ENCODE results near the gene GRID1.

Gene GRID1

GRCh38 chr10:86282664-86283465 lies 83.7 kb downstream of the GRID1 start:
- Histone ChIP-seq H3K9ac (ENCODE audit: insufficient read length, low read depth) (no peak overlapping the region), H3K27me3 (ENCODE audit: insufficient read depth, insufficient read length) (no peaks in the 10 kb centered on the region), H3K4me1 (ENCODE audit: insufficient read depth, insufficient read length) (no peaks in the 10 kb centered on the region), H3K36me3 (ENCODE audit: insufficient read depth, insufficient read length, low read length) (no peaks in the 10 kb centered on the region), H3K9me3 (ENCODE audit: insufficient read depth, low read length) (no peaks in the 10 kb centered on the region), H3K4me3 (ENCODE audit: insufficient read length, low read depth) (no peak overlapping the region)
- DNase-seq (ENCODE audit: low read depth, low spot score) = no peak
- TF ChIP-seq SUZ12 (IDR thresholded peaks at IDR 0.05; ENCODE audit: extremely low read depth, insufficient read depth, insufficient read length) (no peak), YY1 (IDR thresholded peaks at IDR 0.05; ENCODE audit: insufficient read depth, insufficient read length) (no peak), ZNF274 (IDR thresholded peaks at IDR 0.05; ENCODE audit: low read depth, low read length) (no peak)

GRCh38 chr10:86281396-86281795 lies 85.2 kb downstream of the GRID1 start:
- TF ChIP-seq YY1 (IDR thresholded peaks at IDR 0.05; ENCODE audit: insufficient read depth, insufficient read length) = no peak
- TF ChIP-seq SUZ12 (IDR thresholded peaks at IDR 0.05; ENCODE audit: extremely low read depth, insufficient read depth, insufficient read length) = no peak
- no peak for TF ChIP-seq ZNF274 (IDR thresholded peaks at IDR 0.05; ENCODE audit: low read depth, low read length)
- no peak overlapping the region for H3K4me3 ChIP-seq (ENCODE audit: insufficient read length, low read depth)
- H3K36me3 ChIP-seq (ENCODE audit: insufficient read depth, insufficient read length, low read length) = no peaks in the 10 kb centered on the region
- no peaks in the 10 kb centered on the region for H3K4me1 ChIP-seq (ENCODE audit: insufficient read depth, insufficient read length)
- H3K9ac ChIP-seq (ENCODE audit: insufficient read length, low read depth) = no peak overlapping the region
- H3K27me3 ChIP-seq (ENCODE audit: insufficient read depth, insufficient read length) = no peaks in the 10 kb centered on the region
- H3K9me3 ChIP-seq (ENCODE audit: insufficient read depth, low read length) = 0 out of 2 replicates have a peak, but pooled peaks cover 6% of the 10 kb centered on the region
- no peak for DNase-seq (ENCODE audit: low read depth, low spot score)

- H3K4me1 ChIP-seq (ENCODE audit: insufficient read depth, insufficient read length) = peaks cover 4% of the 10 kb centered on the region
- no peak overlapping the region for H3K9ac ChIP-seq (ENCODE audit: insufficient read length, low read depth)
- no peak for TF ChIP-seq YY1 (IDR thresholded peaks at IDR 0.05; ENCODE audit: insufficient read depth, insufficient read length)
- H3K9me3 ChIP-seq (ENCODE audit: insufficient read depth, low read length) = no peaks in the 10 kb centered on the region
- H3K4me3 ChIP-seq (ENCODE audit: insufficient read length, low read depth) = no peak overlapping the region
- no peaks in the 10 kb centered on the region for H3K27me3 ChIP-seq (ENCODE audit: insufficient read depth, insufficient read length)
- H3K36me3 ChIP-seq (ENCODE audit: insufficient read depth, insufficient read length, low read length) = no peaks in the 10 kb centered on the region
- DNase-seq (ENCODE audit: low read depth, low spot score) = no peak
These were observed 97.3 kb downstream of the GRID1 start for GRCh38 chr10:86269332-86269731.

GRCh38 chr10:86267286-86268195 lies 99.1 kb downstream of the GRID1 start:
- no peak for DNase-seq (ENCODE audit: low read depth, low spot score)
- Histone ChIP-seq H3K36me3 (ENCODE audit: insufficient read depth, insufficient read length, low read length) (no peaks in the 10 kb centered on the region), H3K4me1 (ENCODE audit: insufficient read depth, insufficient read length) (peaks cover 4% of the 10 kb centered on the region), H3K9me3 (ENCODE audit: insufficient read depth, low read length) (no peaks in the 10 kb centered on the region), H3K9ac (ENCODE audit: insufficient read length, low read depth) (no peak overlapping the region), H3K27me3 (ENCODE audit: insufficient read depth, insufficient read length) (no peaks in the 10 kb centered on the region), H3K4me3 (ENCODE audit: insufficient read length, low read depth) (no peak overlapping the region)
- TF ChIP-seq SUZ12 (IDR thresholded peaks at IDR 0.05; ENCODE audit: extremely low read depth, insufficient read depth, insufficient read length) (no peak), ZNF274 (IDR thresholded peaks at IDR 0.05; ENCODE audit: low read depth, low read length) (no peak), YY1 (IDR thresholded peaks at IDR 0.05; ENCODE audit: insufficient read depth, insufficient read length) (no peak)

GRCh38 chr10:86266446-86267242 lies 100.0 kb downstream of the GRID1 start:
- Histone ChIP-seq H3K4me3 (ENCODE audit: insufficient read length, low read depth) (no peak overlapping the region), H3K9ac (ENCODE audit: insufficient read length, low read depth) (no peak overlapping the region), H3K36me3 (ENCODE audit: insufficient read depth, insufficient read length, low read length) (no peaks in the 10 kb centered on the region), H3K4me1 (ENCODE audit: insufficient read depth, insufficient read length) (peaks cover 4% of the 10 kb centered on the region), H3K9me3 (ENCODE audit: insufficient read depth, low read length) (no peaks in the 10 kb centered on the region), H3K27me3 (ENCODE audit: insufficient read depth, insufficient read length) (no peaks in the 10 kb centered on the region)
- no peak for DNase-seq (ENCODE audit: low read depth, low spot score)
- TF ChIP-seq ZNF274 (IDR thresholded peaks at IDR 0.05; ENCODE audit: low read depth, low read length) (no peak), SUZ12 (IDR thresholded peaks at IDR 0.05; ENCODE audit: extremely low read depth, insufficient read depth, insufficient read length) (no peak), YY1 (IDR thresholded peaks at IDR 0.05; ENCODE audit: insufficient read depth, insufficient read length) (no peak)

GRCh38 chr10:86265895-86266259 lies 100.7 kb downstream of the GRID1 start:
- DNase-seq (ENCODE audit: low read depth, low spot score) = no peak
- peaks cover 4% of the 10 kb centered on the region for H3K4me1 ChIP-seq (ENCODE audit: insufficient read depth, insufficient read length)
- H3K27me3 ChIP-seq (ENCODE audit: insufficient read depth, insufficient read length) = no peaks in the 10 kb centered on the region
- no peaks in the 10 kb centered on the region for H3K9me3 ChIP-seq (ENCODE audit: insufficient read depth, low read length)
- no peak overlapping the region for H3K9ac ChIP-seq (ENCODE audit: insufficient read length, low read depth)
- no peaks in the 10 kb centered on the region for H3K36me3 ChIP-seq (ENCODE audit: insufficient read depth, insufficient read length, low read length)
- no peak overlapping the region for H3K4me3 ChIP-seq (ENCODE audit: insufficient read length, low read depth)
- no peak for TF ChIP-seq ZNF274 (IDR thresholded peaks at IDR 0.05; ENCODE audit: low read depth, low read length)
- no peak for TF ChIP-seq YY1 (IDR thresholded peaks at IDR 0.05; ENCODE audit: insufficient read depth, insufficient read length)
- no peak for TF ChIP-seq SUZ12 (IDR thresholded peaks at IDR 0.05; ENCODE audit: extremely low read depth, insufficient read depth, insufficient read length)
